GM21737 (cell line): Measurements from ENCODE around the gene PDK2.

Experiments
- ATAC-seq: cut with Tn5 transposase; IDR thresholded peaks from one replicate; pipeline ENCODE4 v1.9.1; 2021; ENCODE audit warnings: mild to moderate bottlenecking, moderate library complexity; ENCODE audit not compliant: unreplicated experiment

The PDK2 gene

GRCh38 chr17:50094753-50095619, at the start of gene PDK2:
Gene PDK2, plus strand, starts transcription at chr17:50095351. Its CDS starts 85 bp downstream, at chr17:50095436.
- peak; percentile 81 for ATAC-seq

- ATAC-seq = no peak
These were observed 49.0 kb upstream of the PDK2 start for GRCh38 chr17:50046179-50046578.

- no peak for ATAC-seq
These were observed 48.5 kb upstream of the PDK2 start for GRCh38 chr17:50046667-50047066.

- ATAC-seq = no peak
These were observed 48.1 kb upstream of the PDK2 start for GRCh38 chr17:50047083-50047482.

- no peak for ATAC-seq
These were observed 47.5 kb upstream of the PDK2 start for GRCh38 chr17:50047488-50048126.

GRCh38 chr17:50048146-50048720, 46.9 kb upstream of the PDK2 start:
- ATAC-seq = no peak

- no peak for ATAC-seq
These were observed 46.2 kb upstream of the PDK2 start for GRCh38 chr17:50048988-50049387.

GRCh38 chr17:50049636-50050035, 45.5 kb upstream of the PDK2 start:
- ATAC-seq = no peak

GRCh38 chr17:50050431-50051032, 44.6 kb upstream of the PDK2 start:
- ATAC-seq = no peak

- no peak for ATAC-seq
These were observed 44.0 kb upstream of the PDK2 start for GRCh38 chr17:50051082-50051576.

- no peak for ATAC-seq
These were observed 43.5 kb upstream of the PDK2 start for GRCh38 chr17:50051606-50052005.

GRCh38 chr17:50052241-50052796, 42.8 kb upstream of the PDK2 start:
- ATAC-seq = no peak

- ATAC-seq = no peak
These were observed 42.1 kb upstream of the PDK2 start for GRCh38 chr17:50052822-50053653.

- no peak for ATAC-seq
These were observed 41.5 kb upstream of the PDK2 start for GRCh38 chr17:50053654-50053960.

- no peak for ATAC-seq
These were observed 40.1 kb upstream of the PDK2 start for GRCh38 chr17:50055055-50055425.

GRCh38 chr17:50055426-50056216, 39.5 kb upstream of the PDK2 start, which contains the start of gene ITGA3:
Gene ITGA3, plus strand, starts transcription at chr17:50056110. Its CDS starts 330 bp downstream, at chr17:50056440.
- ATAC-seq = no peak

- ATAC-seq = no peak
These were observed 38.8 kb upstream of the PDK2 start for GRCh38 chr17:50056217-50056960.

GRCh38 chr17:50056961-50057330, 38.2 kb upstream of the PDK2 start:
- ATAC-seq = no peak

GRCh38 chr17:50057521-50057991, 37.6 kb upstream of the PDK2 start:
- ATAC-seq = no peak
